Suprapubic skin (tissue), 4 donors: ENCODE measurements around the gene CAPN5. TPM values are rescaled to one million over a fixed set of nuclear protein-coding genes. Genes with fewer than 3 reads are reported as not detected.
"Not testable (repeated sequence)": the region's sequence is repeated elsewhere in the genome, so short reads cannot be mapped to it uniquely, and the experiment has no call there.

Source experiments
- DNase-seq, 2 donors: peaks; one replicate each; pipeline ENCODE4 v3.0.0-alpha.2; 2019; ENCODE audit warnings: low spot score in 2 of 2
- H3K27ac ChIP-seq: fragments of 200-600 bp; sonication (generic); one replicate; pipeline ENCODE4 v1.5.1; 2019
- H3K27me3 ChIP-seq: fragments of 200-600 bp; sonication (generic); one replicate; pipeline ENCODE4 v1.5.1; 2019
- H3K36me3 ChIP-seq: fragments of 200-600 bp; sonication (generic); one replicate; pipeline ENCODE4 v1.5.1; 2019
- H3K4me1 ChIP-seq: fragments of 200-600 bp; sonication (generic); one replicate; pipeline ENCODE4 v1.5.1; 2019
- H3K4me3 ChIP-seq: fragments of 200-600 bp; sonication (generic); one replicate; pipeline ENCODE4 v1.5.1; 2019; ENCODE audit warnings: mild to moderate bottlenecking
- H3K9me3 ChIP-seq: fragments of 200-600 bp; sonication (generic); one replicate; pipeline ENCODE4 v1.5.1; 2019
- CTCF ChIP-seq, 2 donors: fragments of 200-600 bp in 1 of 2; fragments of 450-650 bp in 1 of 2; sonication (generic) in 1 of 2; IDR thresholded peaks; one replicate each; pipeline ENCODE4 v1.5.1; 2016 to 2019; ENCODE audit warnings: antibody characterized with exemption in 2 of 2, mild to moderate bottlenecking in 1 of 2, moderate library complexity in 1 of 2
- EP300 ChIP-seq: sonication (generic); formaldehyde crosslinking; IDR thresholded peaks from one replicate; pipeline ENCODE4 v1.6.1; 2017; ENCODE audit warnings: antibody characterized with exemption
- POLR2A ChIP-seq, 2 donors: fragments of 450-650 bp; IDR thresholded peaks; one replicate each; pipeline ENCODE4 v1.6.1; 2017; ENCODE audit warnings: antibody characterized with exemption in 2 of 2, mild to moderate bottlenecking in 2 of 2, moderate library complexity in 2 of 2
- POLR2AphosphoS5 ChIP-seq, 3 donors: sonication (generic); formaldehyde crosslinking; IDR thresholded peaks; one replicate each; pipeline ENCODE4 v1.6.1; 2017; ENCODE audit warnings: antibody characterized with exemption in 3 of 3
- WGBS: methylation state at CpG from one replicate; pipeline ENCODE4 v1.1.5; 2018; 5-methylcytosine and 5-hydroxymethylcytosine counted together
- total RNA-seq, 4 donors: library from RNA; depleted of rRNA; stranded (reverse); fragments of >200 nt; gene quantifications; one replicate each; pipeline ENCODE4 v1.1.0, GENCODE V29; 2016

The CAPN5 gene
- total RNA-seq, 4 donors from 2014 or later, result 0.87 to 2.0 (median 1.1) TPM

- Histone ChIP-seq H3K4me3 (no peak overlapping the region), H3K27me3 (no peaks in the 10 kb centered on the region), H3K9me3 (peaks cover 7% of the 10 kb centered on the region), H3K4me1 (no peaks in the 10 kb centered on the region), H3K36me3 (no peaks in the 10 kb centered on the region), H3K27ac (no peak overlapping the region)
- 96% methylated on average over 5 of the region's 5 CpGs for WGBS
- DNase-seq, result no peak
- TF ChIP-seq POLR2A (IDR thresholded peaks at IDR 0.05), result no peak
- no peak for TF ChIP-seq EP300
- TF ChIP-seq CTCF (IDR thresholded peaks at IDR 0.05), result no peak
- no peak for TF ChIP-seq POLR2AphosphoS5 (IDR thresholded peaks at IDR 0.05)
Measured at GRCh38 chr11:77059806-77060205, 7.0 kb upstream of the CAPN5 start.

DNA sequence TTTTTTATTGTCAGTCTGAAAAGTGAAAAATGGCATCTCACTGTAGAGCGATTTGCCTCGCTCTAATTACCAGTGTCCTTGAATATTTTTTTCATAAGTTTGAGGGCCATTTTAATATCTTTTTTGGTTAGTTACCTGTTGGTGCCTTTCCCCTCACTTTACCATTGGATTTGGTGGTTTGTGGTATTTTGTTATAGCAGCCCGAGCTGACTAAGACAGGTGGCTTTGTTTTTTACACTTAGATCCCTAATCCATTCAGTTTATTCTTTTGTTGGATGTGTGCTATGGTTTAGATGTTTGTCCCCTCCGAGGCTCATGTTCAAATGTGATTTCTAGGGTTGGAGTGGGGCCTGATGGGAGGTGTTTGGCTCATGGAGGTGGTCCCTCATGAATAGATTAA is 6.5 kb upstream of the CAPN5 start:
- Histone ChIP-seq H3K27me3 (no peaks in the 10 kb centered on the region), H3K27ac (no peak overlapping the region), H3K4me1 (no peaks in the 10 kb centered on the region), H3K9me3 (peaks cover 7% of the 10 kb centered on the region), H3K4me3 (no peak overlapping the region), H3K36me3 (no peaks in the 10 kb centered on the region)
- WGBS, result 79% methylated on average over 4 of the region's 4 CpGs
- TF ChIP-seq POLR2A (IDR thresholded peaks at IDR 0.05), result no peak
- TF ChIP-seq CTCF (IDR thresholded peaks at IDR 0.05), result no peak
- no peak for TF ChIP-seq EP300
- TF ChIP-seq POLR2AphosphoS5 (IDR thresholded peaks at IDR 0.05), result no peak
- no peak for DNase-seq

DNA sequence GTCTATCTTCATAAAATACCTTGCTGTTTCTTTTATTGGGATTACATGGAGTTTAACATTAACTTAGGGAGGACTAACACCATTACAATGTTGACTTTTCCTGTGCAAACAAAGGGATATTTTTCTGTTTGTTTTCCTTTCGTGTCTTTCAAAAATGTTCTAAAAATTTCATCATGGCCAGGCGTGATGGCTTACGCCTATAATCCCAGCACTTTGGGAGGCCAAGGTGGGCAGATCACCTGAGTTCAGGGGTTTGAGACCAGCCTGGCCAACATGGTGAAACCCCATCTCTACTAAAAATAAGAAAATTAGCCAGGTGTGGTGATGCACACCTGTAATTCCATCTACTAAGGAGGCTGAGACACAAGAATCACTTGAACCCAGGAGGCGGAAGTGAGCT is 5.5 kb upstream of the CAPN5 start:
- 91% methylated on average over 4 of the region's 4 CpGs for WGBS
- H3K36me3 ChIP-seq, H3K27me3 ChIP-seq, H3K4me3 ChIP-seq, H3K27ac ChIP-seq, H3K9me3 ChIP-seq, H3K4me1 ChIP-seq: not testable (repeated sequence)
- DNase-seq, result peak in 1 of 2 donors; percentile 21

DNA sequence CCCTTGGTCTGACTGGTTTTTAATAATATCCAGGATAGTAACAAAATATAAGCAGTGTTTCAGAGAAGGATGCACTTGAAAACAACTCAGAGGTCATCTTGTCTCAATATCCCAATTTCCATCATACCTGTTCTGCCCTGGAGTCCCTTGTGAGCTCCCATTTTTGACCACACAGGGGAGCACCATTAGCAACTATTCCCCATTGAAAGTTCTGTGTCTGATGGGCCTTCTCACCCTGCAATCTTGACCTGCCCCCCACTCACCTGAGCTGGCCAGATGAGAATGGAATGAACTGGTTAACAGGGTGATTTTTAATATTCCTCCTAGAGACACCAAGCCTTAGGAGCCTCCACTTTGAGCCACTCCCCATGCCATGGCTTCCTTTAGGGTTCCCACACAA is 3.8 kb upstream of the CAPN5 start:
- H3K9me3 ChIP-seq, result no peaks in the 10 kb centered on the region
- H3K4me3 ChIP-seq, result no peak overlapping the region
- H3K36me3 ChIP-seq, result no peaks in the 10 kb centered on the region
- H3K27me3 ChIP-seq, result no peaks in the 10 kb centered on the region
- no peak overlapping the region for H3K27ac ChIP-seq
- DNase-seq, result no peak
- TF ChIP-seq CTCF (IDR thresholded peaks at IDR 0.05) (no peak), POLR2A (IDR thresholded peaks at IDR 0.05) (no peak), POLR2AphosphoS5 (IDR thresholded peaks at IDR 0.05) (no peak), EP300 (no peak)
- H3K4me1 ChIP-seq, result peaks cover 18% of the 10 kb centered on the region

DNA sequence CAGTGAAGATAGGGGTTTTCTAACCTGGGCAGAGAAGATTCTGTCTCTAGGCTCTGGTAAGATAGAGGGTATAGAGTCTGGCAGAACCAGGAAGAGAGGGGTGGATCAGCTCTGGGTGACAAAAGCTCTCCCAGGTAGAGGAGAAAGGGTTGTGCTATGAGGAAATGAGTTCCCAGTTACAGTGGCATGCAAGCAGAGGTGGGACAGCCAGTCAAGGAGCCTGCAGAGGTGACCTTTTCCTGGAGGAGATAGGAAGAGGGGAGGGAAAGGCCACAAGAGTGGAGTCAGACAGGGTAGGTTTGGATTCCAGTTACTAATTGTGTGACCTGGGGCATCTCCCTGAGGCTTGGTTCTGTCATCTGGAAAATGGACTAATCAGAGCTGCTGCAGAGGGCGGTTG is 3.4 kb upstream of the CAPN5 start:
- H3K4me3 ChIP-seq, result no peak overlapping the region
- DNase-seq, result no peak
- no peaks in the 10 kb centered on the region for H3K36me3 ChIP-seq
- H3K4me1 ChIP-seq, result peaks cover 22% of the 10 kb centered on the region
- H3K27me3 ChIP-seq, result no peaks in the 10 kb centered on the region
- no peak overlapping the region for H3K27ac ChIP-seq
- no peaks in the 10 kb centered on the region for H3K9me3 ChIP-seq
- TF ChIP-seq CTCF (IDR thresholded peaks at IDR 0.05) (no peak), POLR2AphosphoS5 (IDR thresholded peaks at IDR 0.05) (no peak), EP300 (no peak), POLR2A (IDR thresholded peaks at IDR 0.05) (no peak)
- 100% methylated on average over 1 of the region's 1 CpG for WGBS

- H3K9me3 ChIP-seq, result no peaks in the 10 kb centered on the region
- no peak for TF ChIP-seq CTCF (IDR thresholded peaks at IDR 0.05)
- TF ChIP-seq POLR2AphosphoS5 (IDR thresholded peaks at IDR 0.05), result no peak
- no peak for TF ChIP-seq EP300
- no peak for TF ChIP-seq POLR2A (IDR thresholded peaks at IDR 0.05)
- no peak overlapping the region for H3K27ac ChIP-seq
- WGBS, result no CpG with 5 or more reads among the region's 4 CpGs
- H3K27me3 ChIP-seq, result no peaks in the 10 kb centered on the region
- no peak overlapping the region for H3K4me3 ChIP-seq
- DNase-seq, result peak; percentile 55
- H3K4me1 ChIP-seq, result peaks cover 22% of the 10 kb centered on the region
- no peaks in the 10 kb centered on the region for H3K36me3 ChIP-seq
Measured at GRCh38 chr11:77063861-77064260, 2.9 kb upstream of the CAPN5 start.
